Measurements from ENCODE around the gene ZIM2. TPM values are rescaled to one million over a fixed set of nuclear protein-coding genes. Genes with fewer than 3 reads are reported as not detected.

Gene ZIM2
- total and polyA plus RNA-seq, 10 of the 15 experiments (the other 5 are each of a cell fraction or from before 2014, with no cell fraction given) = not detected

GRCh38 chr19:56760842-56761241 is 79.7 kb downstream of the ZIM2 start:
- Histone ChIP-seq H3K9ac (ENCODE audit: control insufficient read depth, insufficient read depth, low read length) (no peak overlapping the region), H3K36me3 (ENCODE audit: control insufficient read depth in 2 of 2, insufficient read depth in 2 of 2, low read length in 1 of 2) (no peaks in the 10 kb centered on the region), H3K79me2 (ENCODE audit: control insufficient read depth, insufficient read depth, low read length) (no peaks in the 10 kb centered on the region), H3K27me3 (replicated peaks in 1 of 2; ENCODE audit: control insufficient read depth in 2 of 2, insufficient read depth in 2 of 2, low read length in 1 of 2) (no peaks in the 10 kb centered on the region), H3K4me1 (ENCODE audit: control insufficient read depth, insufficient read depth, low read length) (no peaks in the 10 kb centered on the region), H3K27ac (ENCODE audit: control insufficient read depth, insufficient read depth) (no peak overlapping the region), H2AFZ (ENCODE audit: control insufficient read depth, low read depth, low read length) (no peak overlapping the region), H4K20me1 (ENCODE audit: control insufficient read depth, insufficient read depth) (no peaks in the 10 kb centered on the region), H3K9me3 (replicated peaks; ENCODE audit: control insufficient read depth, insufficient read depth, low read length) (no peaks in the 10 kb centered on the region; the same call in 2 of the 3 replicates), H3K4me3 (no peak overlapping the region), H3K4me2 (ENCODE audit: control insufficient read depth, insufficient read depth) (no peak overlapping the region)
- RAD21 ChIA-PET (ENCODE audit: unreplicated experiment) = no interaction called here
- BruUV-seq (replicated peaks) = no TSS peak
- TF ChIP-seq CHD2 (IDR thresholded peaks at IDR 0.05; ENCODE audit: borderline replicate concordance, low read depth, low read length) (no peak), CHD4 (IDR thresholded peaks at IDR 0.05) (no peak), YBX1 (IDR thresholded peaks at IDR 0.05) (no peak), SIN3A (IDR thresholded peaks at IDR 0.05; ENCODE audit: low read depth, low read length) (no peak), SPI1 (IDR thresholded peaks at IDR 0.05; ENCODE audit: borderline replicate concordance, insufficient read depth, low read depth, low read length) (no peak)
- POLR2A ChIA-PET = no interaction called here
- 56% methylated on average over 10 of the region's 10 CpGs for WGBS (ENCODE audit: insufficient coverage, insufficient replicate concordance, low lambda C conversion rate, missing lambda C conversion rate)
- SMC1A ChIA-PET (ENCODE audit: uncharacterized antibody, unreplicated experiment) = no interaction called here
- intact Hi-C loops (cut with micrococcal nuclease; ENCODE audit: unreplicated experiment) = no loop called here
- CTCF ChIA-PET = no interaction called here
- DNase-seq (ENCODE audit: low read depth, low spot score) = no peak
- in situ Hi-C loops (cut with MboI) = no loop called here
- ATAC-seq = no peak
- FAIRE-seq = no peak

GRCh38 chr19:56759531-56759930 is 81.0 kb downstream of the ZIM2 start:
- POLR2A ChIA-PET = no interaction called here
- DNase-seq (ENCODE audit: low read depth, low spot score) = no peak
- Histone ChIP-seq H3K4me3 (no peak overlapping the region), H3K9me3 (replicated peaks; ENCODE audit: control insufficient read depth, insufficient read depth, low read length) (no peaks in the 10 kb centered on the region; the same call in 2 of the 3 replicates), H2AFZ (ENCODE audit: control insufficient read depth, low read depth, low read length) (no peak overlapping the region), H3K27ac (ENCODE audit: control insufficient read depth, insufficient read depth) (no peak overlapping the region), H3K27me3 (replicated peaks in 1 of 2; ENCODE audit: control insufficient read depth in 2 of 2, insufficient read depth in 2 of 2, low read length in 1 of 2) (no peaks in the 10 kb centered on the region), H4K20me1 (ENCODE audit: control insufficient read depth, insufficient read depth) (no peaks in the 10 kb centered on the region), H3K4me1 (ENCODE audit: control insufficient read depth, insufficient read depth, low read length) (no peaks in the 10 kb centered on the region), H3K79me2 (ENCODE audit: control insufficient read depth, insufficient read depth, low read length) (no peaks in the 10 kb centered on the region), H3K9ac (ENCODE audit: control insufficient read depth, insufficient read depth, low read length) (no peak overlapping the region), H3K36me3 (ENCODE audit: control insufficient read depth in 2 of 2, insufficient read depth in 2 of 2, low read length in 1 of 2) (no peaks in the 10 kb centered on the region), H3K4me2 (ENCODE audit: control insufficient read depth, insufficient read depth) (no peak overlapping the region)
- SMC1A ChIA-PET (ENCODE audit: uncharacterized antibody, unreplicated experiment) = no interaction called here
- FAIRE-seq = no peak
- in situ Hi-C loops (cut with MboI) (no loop called here), intact Hi-C loops (cut with micrococcal nuclease; ENCODE audit: unreplicated experiment) (no loop called here)
- ATAC-seq = no peak
- CTCF ChIA-PET = no interaction called here
- WGBS (ENCODE audit: insufficient coverage, insufficient replicate concordance, low lambda C conversion rate, missing lambda C conversion rate) = 33% methylated on average over 8 of the region's 8 CpGs
- no TSS peak for BruUV-seq (replicated peaks)
- RAD21 ChIA-PET (ENCODE audit: unreplicated experiment) = no interaction called here
- TF ChIP-seq HDAC6 (IDR thresholded peaks at IDR 0.05; ENCODE audit: unreplicated experiment) (no peak), PRDM15 (CRISPR knock-in tag; IDR thresholded peaks at IDR 0.05) (no peak), HDGF (IDR thresholded peaks at IDR 0.05) (no peak), TCF7 (IDR thresholded peaks at IDR 0.05; ENCODE audit: borderline replicate concordance) (no peak), YBX1 (IDR thresholded peaks at IDR 0.05) (no peak), TCF12 (IDR thresholded peaks at IDR 0.05; ENCODE audit: low read depth, low read length) (no peak), RFX5 (IDR thresholded peaks at IDR 0.05; ENCODE audit: low read depth, low read length) (no peak), MTA2 (IDR thresholded peaks at IDR 0.05; ENCODE audit: low read depth) (no peak), NBN (IDR thresholded peaks at IDR 0.05) (no peak), NFYB (IDR thresholded peaks at IDR 0.05; ENCODE audit: insufficient read depth, low read depth, low read length) (no peak), SUZ12 (IDR thresholded peaks at IDR 0.05; ENCODE audit: unreplicated experiment) (no peak)
